Activated CD8-positive, alpha-beta T cell treated with anti-CD3 and anti-CD28 coated beads for 36 hours (primary cell): ENCODE data around the gene ITPR2. TPM values are rescaled to one million over a fixed set of nuclear protein-coding genes. Genes with fewer than 3 reads are reported as not detected.

Experiments
- ATAC-seq: fragments of 200-7000 bp; cut with Tn5 transposase; one replicate; pipeline ENCODE4 v1.10.0; 2021; ENCODE audit warnings: mild to moderate bottlenecking, moderate library complexity
- CTCF ChIA-PET: fragments of 350-600 bp; sonication (Branson Sonifier 250); formaldehyde crosslinking; loops from one replicate; lab custom pipeline; 2021; ENCODE audit warnings: antibody characterized with exemption; lab: Charles Lee
- POLR2A ChIA-PET: fragments of 350-600 bp; sonication (Branson Sonifier 250); formaldehyde crosslinking; loops from one replicate; lab custom pipeline; 2021; ENCODE audit warnings: antibody characterized with exemption; lab: Charles Lee
- DNase-seq: peaks from one replicate; pipeline ENCODE4 v3.0.0-alpha.2; 2020
- H3K27ac Mint-ChIP-seq: one replicate; pipeline ENCODE4 v1.8.0; 2021; ENCODE audit warnings: mild to moderate bottlenecking, mixed read lengths
- H3K27me3 Mint-ChIP-seq: one replicate; pipeline ENCODE4 v1.8.0; 2021; ENCODE audit warnings: mixed read lengths
- H3K36me3 Mint-ChIP-seq: one replicate; pipeline ENCODE4 v1.8.0; 2021; ENCODE audit warnings: low read depth, mixed read lengths
- H3K4me1 Mint-ChIP-seq: one replicate; pipeline ENCODE4 v1.8.0; 2021; ENCODE audit warnings: low read depth, mixed read lengths
- H3K4me3 Mint-ChIP-seq: one replicate; pipeline ENCODE4 v1.8.0; 2021; ENCODE audit warnings: mild to moderate bottlenecking, moderate library complexity, mixed read lengths
- H3K9me3 Mint-ChIP-seq: one replicate; pipeline ENCODE4 v1.8.0; 2021; ENCODE audit warnings: mixed read lengths
- CTCF ChIP-seq: fragments of 200-600 bp; IDR thresholded peaks from one replicate; pipeline ENCODE4 v1.8.0; 2022; ENCODE audit warnings: antibody characterized with exemption, mild to moderate bottlenecking
- intact Hi-C: fragments of 100-400 bp; cut with micrococcal nuclease; formaldehyde crosslinking; loops from one replicate; pipeline ENCODE4 v1.10.0; 2022
- total RNA-seq, 2 experiments: library from RNA; stranded (reverse); gene quantifications; one replicate each; pipeline ENCODE4 v1.2.3, GENCODE V29; 2021

ITPR2 gene
- total RNA-seq, 2 experiments from 2014 or later, result 38.9 to 41.2 TPM

GRCh38 chr12:26746121-26746714, 86.8 kb downstream of the ITPR2 start:
- ATAC-seq (peak; percentile 41), DNase-seq (no peak)
- H3K27ac Mint-ChIP-seq, result peak overlapping the region; percentile 31
- ChIA-PET POLR2A (no interaction called here), CTCF (interaction anchor here (1.0 to 1.6 kb wide), 4 partner anchors 9 to 139 kb away, joined by 3 to 6 read pairs (median 4); no protein-coding TSS in a partner anchor)
- H3K27me3 Mint-ChIP-seq, result no peaks in the 10 kb centered on the region
- peaks cover 29% of the 10 kb centered on the region for H3K36me3 Mint-ChIP-seq
- no peak overlapping the region for H3K4me3 Mint-ChIP-seq
- H3K4me1 Mint-ChIP-seq, result peaks cover 79% of the 10 kb centered on the region
- intact Hi-C loops, result loop anchor here (5.0 to 10.0 kb wide), 2 partner anchors 59 to 86 kb away; partner anchors contain the start of gene ITPR2
- no peaks in the 10 kb centered on the region for H3K9me3 Mint-ChIP-seq
- no peak for TF ChIP-seq CTCF

GRCh38 chr12:26744697-26745440, 88.1 kb downstream of the ITPR2 start:
- ChIA-PET CTCF (interaction anchor here (1.5 to 1.6 kb wide), 2 partner anchors 14 to 140 kb away, joined by 4 to 6 read pairs; no protein-coding TSS in a partner anchor), POLR2A (no interaction called here)
- Mint-ChIP-seq H3K27ac (no peak overlapping the region), H3K4me3 (no peak overlapping the region), H3K9me3 (peaks cover 5% of the 10 kb centered on the region), H3K4me1 (peaks cover 65% of the 10 kb centered on the region), H3K36me3 (peaks cover 25% of the 10 kb centered on the region), H3K27me3 (no peaks in the 10 kb centered on the region)
- intact Hi-C loops, result loop anchor here (5.0 to 10.0 kb wide), 2 partner anchors 60 to 87 kb away; partner anchors contain the start of gene ITPR2
- DNase-seq, result no peak
- TF ChIP-seq CTCF, result no peak
- ATAC-seq, result no peak

- no peak for DNase-seq
- Mint-ChIP-seq H3K9me3 (peaks cover 8% of the 10 kb centered on the region), H3K4me1 (peaks cover 58% of the 10 kb centered on the region), H3K36me3 (peaks cover 30% of the 10 kb centered on the region), H3K27ac (no peak overlapping the region), H3K27me3 (no peaks in the 10 kb centered on the region), H3K4me3 (no peak overlapping the region)
- POLR2A ChIA-PET, result interaction anchor here (0.9 kb wide), 1 partner anchor 89 kb away, joined by 3 read pairs; the partner anchor contains the start of gene ITPR2
- TF ChIP-seq CTCF, result no peak
- CTCF ChIA-PET, result no interaction called here
- no peak for ATAC-seq
- intact Hi-C loops, result loop anchor here (10.0 kb wide), 1 partner anchor 61 kb away; no protein-coding TSS in a partner anchor
These were observed 88.9 kb downstream of the ITPR2 start for GRCh38 chr12:26744042-26744626.

GRCh38 chr12:26741584-26742227, 91.3 kb downstream of the ITPR2 start:
- Mint-ChIP-seq H3K27me3 (no peaks in the 10 kb centered on the region), H3K27ac (no peak overlapping the region), H3K36me3 (peaks cover 33% of the 10 kb centered on the region), H3K4me1 (peaks cover 42% of the 10 kb centered on the region), H3K9me3 (peaks cover 8% of the 10 kb centered on the region), H3K4me3 (no peak overlapping the region)
- no peak for ATAC-seq
- ChIA-PET CTCF (no interaction called here), POLR2A (no interaction called here)
- DNase-seq, result no peak
- intact Hi-C loops, result loop anchor here (10.0 kb wide), 1 partner anchor 63 kb away; no protein-coding TSS in a partner anchor
- TF ChIP-seq CTCF, result no peak
